Activated CD8-positive, alpha-beta memory T cell treated with anti-CD3 and anti-CD28 coated beads, Interleukin-2, amount 50 U/mL, for 4 hours (primary cell): Measurements from ENCODE around the gene CFAP20DC.
"Not testable (repeated sequence)": the region's sequence is repeated elsewhere in the genome, so short reads cannot be mapped to it uniquely, and the experiment has no call there.

Source experiments
- DNase-seq: peaks from one replicate; pipeline ENCODE4 v3.0.0-alpha.2; 2020

CFAP20DC gene

GRCh38 chr3:58864480-58864879, 185.3 kb downstream of the CFAP20DC start:
- DNase-seq: no peak

GRCh38 chr3:58863206-58863605, 186.6 kb downstream of the CFAP20DC start:
- DNase-seq: no peak

- DNase-seq: no peak
Measured at GRCh38 chr3:58861551-58861950, 188.3 kb downstream of the CFAP20DC start.

- DNase-seq: no peak
Measured at GRCh38 chr3:58858126-58858525, 191.7 kb downstream of the CFAP20DC start.

- DNase-seq: no peak
Measured at GRCh38 chr3:58857402-58857801, 192.4 kb downstream of the CFAP20DC start.

GRCh38 chr3:58848826-58849225, 201.0 kb downstream of the CFAP20DC start:
- no peak for DNase-seq

GRCh38 chr3:58842050-58842747, 207.6 kb downstream of the CFAP20DC start:
- DNase-seq: not testable (repeated sequence)

- DNase-seq: no peak
Measured at GRCh38 chr3:58840949-58841348, 208.9 kb downstream of the CFAP20DC start.

- no peak for DNase-seq
Measured at GRCh38 chr3:58839964-58840363, 209.9 kb downstream of the CFAP20DC start.

GRCh38 chr3:58839187-58839586, 210.6 kb downstream of the CFAP20DC start:
- DNase-seq: no peak

- no peak for DNase-seq
Measured at GRCh38 chr3:58837856-58838255, 212.0 kb downstream of the CFAP20DC start.

GRCh38 chr3:58837141-58837843, 212.5 kb downstream of the CFAP20DC start:
- no peak for DNase-seq

- no peak for DNase-seq
Measured at GRCh38 chr3:58835086-58835485, 214.7 kb downstream of the CFAP20DC start.

- no peak for DNase-seq
Measured at GRCh38 chr3:58833491-58833890, 216.3 kb downstream of the CFAP20DC start.

- no peak for DNase-seq
Measured at GRCh38 chr3:58829321-58830000, 220.4 kb downstream of the CFAP20DC start.

- DNase-seq: no peak
Measured at GRCh38 chr3:58824777-58825176, 225.0 kb downstream of the CFAP20DC start.

GRCh38 chr3:58824285-58824684, 225.5 kb downstream of the CFAP20DC start:
- DNase-seq: no peak

- not testable (repeated sequence) for DNase-seq
Measured at GRCh38 chr3:58806551-58807244, 243.1 kb downstream of the CFAP20DC start.

GRCh38 chr3:58804914-58805313, 244.9 kb downstream of the CFAP20DC start:
- DNase-seq: no peak

GRCh38 chr3:58801541-58801940, 248.3 kb downstream of the CFAP20DC start:
- DNase-seq: no peak

- DNase-seq: no peak
Measured at GRCh38 chr3:58800940-58801339, 248.9 kb downstream of the CFAP20DC start.

GRCh38 chr3:58800032-58800431, 249.8 kb downstream of the CFAP20DC start:
- no peak for DNase-seq

GRCh38 chr3:58799271-58799670, 250.6 kb downstream of the CFAP20DC start:
- no peak for DNase-seq
